Measurements from ENCODE around the gene SPTBN5.

GRCh38 chr15:41822957-41823356, 70.9 kb downstream of the SPTBN5 start:
- TF ChIP-seq CTCF (IDR thresholded peaks at IDR 0.05), result no peak
- no peak for TF ChIP-seq ZFX (IDR thresholded peaks at IDR 0.05; ENCODE audit: borderline replicate concordance)
